ENCODE results near the gene DLK2. TPM values are rescaled to one million over a fixed set of nuclear protein-coding genes. Genes with fewer than 3 reads are reported as not detected.

DLK2 gene
- total RNA-seq, 1 experiment from 2014 or later = 1.6 TPM

DNA sequence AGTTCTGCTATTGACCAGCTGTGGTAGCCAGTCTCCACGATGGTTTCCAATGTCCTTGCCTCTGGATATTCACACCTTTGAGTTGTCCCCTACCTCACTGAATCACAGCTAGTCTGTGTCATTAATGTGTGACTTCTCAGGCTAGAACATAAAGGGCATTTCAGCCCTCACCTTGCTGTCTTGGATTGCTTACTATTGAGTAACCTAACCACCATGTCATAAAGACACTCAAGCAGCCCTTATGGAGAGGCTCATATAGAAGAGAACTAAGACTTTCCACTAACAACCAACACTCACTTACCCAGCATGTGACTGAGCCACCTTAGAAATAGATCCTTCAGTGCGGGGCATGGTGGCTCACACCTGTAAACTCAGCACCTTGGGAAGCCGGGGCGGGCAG is 47.1 kb downstream of the DLK2 start:
- BruUV-seq (replicated peaks) = no TSS peak
- intact Hi-C loops (cut with micrococcal nuclease) = no loop called here
- POLR2A ChIA-PET = no interaction called here
- CTCF ChIA-PET = no interaction called here
- H3K79me2 ChIP-seq (ENCODE audit: insufficient read depth, low read length) = no peaks in the 10 kb centered on the region
- H3K9me2 ChIP-seq (ENCODE audit: insufficient read depth) = no peaks in the 10 kb centered on the region
- no peaks in the 10 kb centered on the region for H4K20me1 ChIP-seq (ENCODE audit: insufficient read depth)
- H3K9ac ChIP-seq (ENCODE audit: low read length) = no peak overlapping the region
- H3K27me3 ChIP-seq (ENCODE audit: insufficient read depth, low read length) = no peaks in the 10 kb centered on the region
- no peak overlapping the region for H3K27ac ChIP-seq (ENCODE audit: low read depth, low read length)
- H3K4me2 ChIP-seq (ENCODE audit: low read length) = no peak overlapping the region
- TF ChIP-seq SRF (IDR thresholded peaks at IDR 0.05; ENCODE audit: low read depth) (no peak), CBX3 (IDR thresholded peaks at IDR 0.05; ENCODE audit: low read depth) (no peak), CEBPB (IDR thresholded peaks at IDR 0.05; ENCODE audit: low read depth) (no peak), ELF1 (IDR thresholded peaks at IDR 0.05; ENCODE audit: borderline replicate concordance, low read depth) (no peak), EGR1 (IDR thresholded peaks at IDR 0.05; ENCODE audit: low read depth) (no peak), FOSL1 (IDR thresholded peaks at IDR 0.05; ENCODE audit: low read depth) (no peak), YY1 (IDR thresholded peaks at IDR 0.05; ENCODE audit: extremely low read depth, insufficient replicate concordance, low read depth, low read length) (no peak), ZNF274 (IDR thresholded peaks at IDR 0.05; ENCODE audit: low read depth, low read length) (no peak), EZH2phosphoT487 (IDR thresholded peaks at IDR 0.05; ENCODE audit: borderline replicate concordance) (no peak), POLR2A (IDR thresholded peaks at IDR 0.05; ENCODE audit: borderline replicate concordance, extremely low read depth, insufficient read depth, insufficient read length) (no peak), RAD21 (IDR thresholded peaks at IDR 0.05; ENCODE audit: low read depth) (no peak), SP1 (IDR thresholded peaks at IDR 0.05; ENCODE audit: low read depth) (no peak)
- TF ChIP-seq, protein P1, sequence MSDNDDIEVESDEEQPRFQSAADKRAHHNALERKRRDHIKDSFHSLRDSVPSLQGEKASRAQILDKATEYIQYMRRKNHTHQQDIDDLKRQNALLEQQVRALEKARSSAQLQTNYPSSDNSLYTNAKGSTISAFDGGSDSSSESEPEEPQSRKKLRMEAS (IDR thresholded peaks at IDR 0.05) = no peak
- TF ChIP-seq, protein P2, sequence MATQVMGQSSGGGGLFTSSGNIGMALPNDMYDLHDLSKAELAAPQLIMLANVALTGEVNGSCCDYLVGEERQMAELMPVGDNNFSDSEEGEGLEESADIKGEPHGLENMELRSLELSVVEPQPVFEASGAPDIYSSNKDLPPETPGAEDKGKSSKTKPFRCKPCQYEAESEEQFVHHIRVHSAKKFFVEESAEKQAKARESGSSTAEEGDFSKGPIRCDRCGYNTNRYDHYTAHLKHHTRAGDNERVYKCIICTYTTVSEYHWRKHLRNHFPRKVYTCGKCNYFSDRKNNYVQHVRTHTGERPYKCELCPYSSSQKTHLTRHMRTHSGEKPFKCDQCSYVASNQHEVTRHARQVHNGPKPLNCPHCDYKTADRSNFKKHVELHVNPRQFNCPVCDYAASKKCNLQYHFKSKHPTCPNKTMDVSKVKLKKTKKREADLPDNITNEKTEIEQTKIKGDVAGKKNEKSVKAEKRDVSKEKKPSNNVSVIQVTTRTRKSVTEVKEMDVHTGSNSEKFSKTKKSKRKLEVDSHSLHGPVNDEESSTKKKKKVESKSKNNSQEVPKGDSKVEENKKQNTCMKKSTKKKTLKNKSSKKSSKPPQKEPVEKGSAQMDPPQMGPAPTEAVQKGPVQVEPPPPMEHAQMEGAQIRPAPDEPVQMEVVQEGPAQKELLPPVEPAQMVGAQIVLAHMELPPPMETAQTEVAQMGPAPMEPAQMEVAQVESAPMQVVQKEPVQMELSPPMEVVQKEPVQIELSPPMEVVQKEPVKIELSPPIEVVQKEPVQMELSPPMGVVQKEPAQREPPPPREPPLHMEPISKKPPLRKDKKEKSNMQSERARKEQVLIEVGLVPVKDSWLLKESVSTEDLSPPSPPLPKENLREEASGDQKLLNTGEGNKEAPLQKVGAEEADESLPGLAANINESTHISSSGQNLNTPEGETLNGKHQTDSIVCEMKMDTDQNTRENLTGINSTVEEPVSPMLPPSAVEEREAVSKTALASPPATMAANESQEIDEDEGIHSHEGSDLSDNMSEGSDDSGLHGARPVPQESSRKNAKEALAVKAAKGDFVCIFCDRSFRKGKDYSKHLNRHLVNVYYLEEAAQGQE (IDR thresholded peaks at IDR 0.05; ENCODE audit: low read depth) = no peak
- TF ChIP-seq, protein P3, sequence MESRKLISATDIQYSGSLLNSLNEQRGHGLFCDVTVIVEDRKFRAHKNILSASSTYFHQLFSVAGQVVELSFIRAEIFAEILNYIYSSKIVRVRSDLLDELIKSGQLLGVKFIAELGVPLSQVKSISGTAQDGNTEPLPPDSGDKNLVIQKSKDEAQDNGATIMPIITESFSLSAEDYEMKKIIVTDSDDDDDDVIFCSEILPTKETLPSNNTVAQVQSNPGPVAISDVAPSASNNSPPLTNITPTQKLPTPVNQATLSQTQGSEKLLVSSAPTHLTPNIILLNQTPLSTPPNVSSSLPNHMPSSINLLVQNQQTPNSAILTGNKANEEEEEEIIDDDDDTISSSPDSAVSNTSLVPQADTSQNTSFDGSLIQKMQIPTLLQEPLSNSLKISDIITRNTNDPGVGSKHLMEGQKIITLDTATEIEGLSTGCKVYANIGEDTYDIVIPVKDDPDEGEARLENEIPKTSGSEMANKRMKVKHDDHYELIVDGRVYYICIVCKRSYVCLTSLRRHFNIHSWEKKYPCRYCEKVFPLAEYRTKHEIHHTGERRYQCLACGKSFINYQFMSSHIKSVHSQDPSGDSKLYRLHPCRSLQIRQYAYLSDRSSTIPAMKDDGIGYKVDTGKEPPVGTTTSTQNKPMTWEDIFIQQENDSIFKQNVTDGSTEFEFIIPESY (IDR thresholded peaks at IDR 0.05; ENCODE audit: extremely low read depth, insufficient replicate concordance, low read length) = no peak
- TF ChIP-seq, protein P4, sequence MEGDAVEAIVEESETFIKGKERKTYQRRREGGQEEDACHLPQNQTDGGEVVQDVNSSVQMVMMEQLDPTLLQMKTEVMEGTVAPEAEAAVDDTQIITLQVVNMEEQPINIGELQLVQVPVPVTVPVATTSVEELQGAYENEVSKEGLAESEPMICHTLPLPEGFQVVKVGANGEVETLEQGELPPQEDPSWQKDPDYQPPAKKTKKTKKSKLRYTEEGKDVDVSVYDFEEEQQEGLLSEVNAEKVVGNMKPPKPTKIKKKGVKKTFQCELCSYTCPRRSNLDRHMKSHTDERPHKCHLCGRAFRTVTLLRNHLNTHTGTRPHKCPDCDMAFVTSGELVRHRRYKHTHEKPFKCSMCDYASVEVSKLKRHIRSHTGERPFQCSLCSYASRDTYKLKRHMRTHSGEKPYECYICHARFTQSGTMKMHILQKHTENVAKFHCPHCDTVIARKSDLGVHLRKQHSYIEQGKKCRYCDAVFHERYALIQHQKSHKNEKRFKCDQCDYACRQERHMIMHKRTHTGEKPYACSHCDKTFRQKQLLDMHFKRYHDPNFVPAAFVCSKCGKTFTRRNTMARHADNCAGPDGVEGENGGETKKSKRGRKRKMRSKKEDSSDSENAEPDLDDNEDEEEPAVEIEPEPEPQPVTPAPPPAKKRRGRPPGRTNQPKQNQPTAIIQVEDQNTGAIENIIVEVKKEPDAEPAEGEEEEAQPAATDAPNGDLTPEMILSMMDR (IDR thresholded peaks at IDR 0.05 in 2 of 3, conservative IDR thresholded peaks at IDR 0.05 in 1 of 3; ENCODE audit: borderline replicate concordance in 1 of 3, insufficient read depth in 1 of 3, low read depth in 2 of 3, low read length in 2 of 3) = no peak
- no peaks in the 10 kb centered on the region for H3K4me1 ChIP-seq (ENCODE audit: control insufficient read depth in 1 of 2, insufficient read depth in 2 of 2, low read length in 2 of 2)
- no peaks in the 10 kb centered on the region for H3K9me3 ChIP-seq (ENCODE audit: control insufficient read depth in 1 of 2, insufficient read depth in 1 of 2, low read depth in 1 of 2, low read length in 2 of 2)
- no peak for ATAC-seq
- no peak overlapping the region for H2AFZ ChIP-seq (ENCODE audit: low read depth, low read length, poor library complexity, severe bottlenecking)
- DNase-seq (ENCODE audit: low read depth, low spot score) = no peak
- H3K4me3 ChIP-seq (replicated peaks in 1 of 2; ENCODE audit: low read depth in 1 of 2, low read length in 2 of 2) = no peak overlapping the region
- no peaks in the 10 kb centered on the region for H3K36me3 ChIP-seq (ENCODE audit: control insufficient read depth in 1 of 2, insufficient read depth in 2 of 2, low read length in 2 of 2)
- RAD21 ChIA-PET (ENCODE audit: low non-redundant PET in 1 of 2, low total read pairs in 2 of 2, uncharacterized antibody in 2 of 2, unreplicated experiment in 2 of 2) = no interaction called here

Data from HCT116 (cell line).